Measurements from ENCODE around the gene IL17REL. TPM values are rescaled to one million over a fixed set of nuclear protein-coding genes. Genes with fewer than 3 reads are reported as not detected.

IL17REL gene
- total and polyA plus RNA-seq, 3 experiments from 2014 or later, result 0.20 to 0.29 TPM; not detected in 1

DNA sequence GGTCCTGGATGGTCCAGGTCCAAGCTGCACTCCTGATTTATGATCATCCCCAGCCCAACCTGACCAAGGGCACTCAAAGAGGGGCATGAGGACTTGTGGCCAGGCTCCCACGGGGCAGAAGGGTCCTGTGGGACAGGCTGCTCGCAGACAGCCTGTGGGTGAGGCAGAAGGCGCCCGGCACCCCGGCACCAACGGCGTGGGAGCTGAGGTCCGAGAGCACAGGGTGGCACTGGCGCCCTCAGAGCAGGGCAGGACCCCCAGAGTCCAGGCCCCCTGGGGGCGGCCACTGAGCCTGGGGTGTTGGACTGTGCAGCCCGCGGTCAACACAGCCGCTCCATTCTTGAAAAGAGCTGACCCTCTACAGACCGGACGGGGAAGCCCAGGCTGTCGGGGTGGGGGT lies 3.3 kb downstream of the IL17REL start:
- Mint-ChIP-seq H3K9me3 (no peaks in the 10 kb centered on the region), H3K4me3 (peak overlapping the region in 1 of 7 donors; percentile 4), H3K4me1 (peaks cover 7 to 27% (median 12%) of the 10 kb centered on the region in 3 donors), H3K27me3 (peaks cover 4 to 7% of the 10 kb centered on the region in 2 donors), H3K27ac (no peak overlapping the region), H3K36me3 (no peaks in the 10 kb centered on the region)
- Histone ChIP-seq H3K9me3 (ENCODE audit: low read length) (no peaks in the 10 kb centered on the region), H3K36me3 (ENCODE audit: insufficient read depth, low read length) (no peaks in the 10 kb centered on the region), H3K27ac (ENCODE audit: low read depth, low read length) (no peak overlapping the region), H3K4me1 (ENCODE audit: insufficient read depth, low read length) (peaks cover 14% of the 10 kb centered on the region), H3K4me3 (ENCODE audit: low read length) (no peak overlapping the region), H3K27me3 (ENCODE audit: insufficient read depth, low read length, poor library complexity, severe bottlenecking) (peaks cover 6% of the 10 kb centered on the region)
- CTCF ChIA-PET, result no interaction called here
- POLR2A ChIA-PET, result no interaction called here
- no peak for DNase-seq

DNA sequence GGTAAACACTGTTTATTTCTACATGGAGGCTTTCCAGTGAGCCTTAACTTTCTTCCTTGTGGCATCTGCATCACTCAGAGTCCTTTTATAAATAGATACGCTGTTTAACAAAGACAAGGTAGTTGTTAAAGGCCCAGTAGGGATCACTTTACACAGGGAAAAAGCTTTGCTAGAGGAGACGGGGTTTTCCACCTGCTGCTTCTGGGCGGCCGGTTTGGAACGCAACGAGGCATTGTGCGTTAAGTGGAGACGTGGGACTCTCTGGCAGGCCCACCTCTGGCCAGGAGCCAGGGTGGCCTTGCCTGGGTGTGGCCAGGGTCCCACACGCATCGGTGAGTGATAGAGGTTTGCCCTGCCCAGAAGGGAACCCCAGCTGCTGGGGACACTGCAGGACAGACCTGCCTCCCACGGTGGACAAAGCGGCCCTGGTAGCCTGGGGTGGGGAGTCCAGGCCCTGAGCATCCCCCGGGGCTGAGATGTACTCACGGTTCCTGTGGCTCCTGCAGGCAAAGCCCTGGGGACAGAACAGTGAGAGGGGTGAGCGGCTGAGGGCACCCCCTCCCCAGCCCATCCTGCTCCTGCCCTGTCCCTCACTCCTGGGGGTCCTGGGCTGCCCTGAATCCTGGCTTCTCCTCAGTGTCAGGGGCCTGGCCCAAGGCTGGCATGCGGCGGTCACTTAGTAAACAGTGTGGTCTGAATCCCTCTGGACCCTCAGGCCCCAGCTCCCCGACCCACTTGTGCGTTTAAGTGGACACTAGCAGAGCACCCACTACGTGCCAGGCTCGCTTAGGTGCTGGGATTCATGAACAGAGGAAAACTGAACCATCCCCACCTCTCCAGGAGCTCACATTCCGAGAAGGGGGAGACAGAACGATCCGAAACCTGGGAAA lies 4.2 kb downstream of the IL17REL start:
- ChIA-PET CTCF (no interaction called here), POLR2A (no interaction called here)
- peak overlapping the region in 2 of 7 donors; percentile 27 to 63 for H3K4me3 Mint-ChIP-seq
- peaks cover 14% of the 10 kb centered on the region for H3K4me1 ChIP-seq (ENCODE audit: insufficient read depth, low read length)
- peaks cover 6% of the 10 kb centered on the region for H3K27me3 ChIP-seq (ENCODE audit: insufficient read depth, low read length, poor library complexity, severe bottlenecking)
- peaks cover 7 to 21% (median 12%) of the 10 kb centered on the region in 3 donors for H3K4me1 Mint-ChIP-seq
- no peaks in the 10 kb centered on the region for H3K36me3 Mint-ChIP-seq
- no peaks in the 10 kb centered on the region for H3K9me3 ChIP-seq (ENCODE audit: low read length)
- H3K27ac ChIP-seq (ENCODE audit: low read depth, low read length), result no peak overlapping the region
- no peak overlapping the region for H3K4me3 ChIP-seq (ENCODE audit: low read length)
- H3K36me3 ChIP-seq (ENCODE audit: insufficient read depth, low read length), result no peaks in the 10 kb centered on the region
- H3K9me3 Mint-ChIP-seq, result no peaks in the 10 kb centered on the region
- peaks cover 4 to 7% of the 10 kb centered on the region in 2 donors for H3K27me3 Mint-ChIP-seq
- no peak for DNase-seq
- H3K27ac Mint-ChIP-seq, result peak overlapping the region in 1 of 8 donors; percentile 60

DNA sequence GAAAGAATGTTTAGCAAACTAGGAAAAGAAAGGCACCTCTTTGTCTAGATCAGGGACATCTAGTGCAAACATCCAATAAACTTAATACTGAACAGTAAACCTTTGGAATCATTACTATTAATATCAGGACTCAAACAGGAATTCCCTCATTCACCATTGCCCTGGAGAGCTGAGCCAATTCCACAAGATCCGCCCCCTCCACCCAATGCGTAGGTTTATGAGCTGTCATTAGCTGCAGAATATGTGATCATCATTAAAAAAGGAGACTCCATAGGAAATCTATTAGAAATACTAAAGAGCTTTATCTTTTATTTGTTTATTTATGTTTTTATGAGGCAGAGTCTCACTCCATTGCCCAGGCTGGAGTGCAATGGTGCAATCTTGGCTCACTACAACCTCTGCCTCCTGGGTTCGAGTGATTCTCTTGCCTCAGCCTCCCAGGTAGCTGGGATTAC lies 5.5 kb downstream of the IL17REL start:
- Histone ChIP-seq H3K4me3 (ENCODE audit: low read length) (no peak overlapping the region), H3K9me3 (ENCODE audit: low read length) (no peaks in the 10 kb centered on the region), H3K4me1 (ENCODE audit: insufficient read depth, low read length) (peaks cover 14% of the 10 kb centered on the region), H3K27me3 (ENCODE audit: insufficient read depth, low read length, poor library complexity, severe bottlenecking) (peaks cover 6% of the 10 kb centered on the region), H3K36me3 (ENCODE audit: insufficient read depth, low read length) (no peaks in the 10 kb centered on the region), H3K27ac (ENCODE audit: low read depth, low read length) (no peak overlapping the region)
- Mint-ChIP-seq H3K4me1 (peaks cover 7 to 17% (median 9%) of the 10 kb centered on the region in 3 donors), H3K9me3 (no peaks in the 10 kb centered on the region), H3K27ac (peak overlapping the region in 3 of 8 donors; percentile 55 to 70 (median 57)), H3K27me3 (peaks cover 5 to 7% of the 10 kb centered on the region in 2 donors), H3K36me3 (no peaks in the 10 kb centered on the region), H3K4me3 (no peak overlapping the region)
- DNase-seq, result no peak
- ChIA-PET CTCF (interaction anchor here (3.9 kb wide), 1 partner anchor 23 kb away, joined by 14 read pairs; no protein-coding TSS in a partner anchor), POLR2A (no interaction called here)

DNA sequence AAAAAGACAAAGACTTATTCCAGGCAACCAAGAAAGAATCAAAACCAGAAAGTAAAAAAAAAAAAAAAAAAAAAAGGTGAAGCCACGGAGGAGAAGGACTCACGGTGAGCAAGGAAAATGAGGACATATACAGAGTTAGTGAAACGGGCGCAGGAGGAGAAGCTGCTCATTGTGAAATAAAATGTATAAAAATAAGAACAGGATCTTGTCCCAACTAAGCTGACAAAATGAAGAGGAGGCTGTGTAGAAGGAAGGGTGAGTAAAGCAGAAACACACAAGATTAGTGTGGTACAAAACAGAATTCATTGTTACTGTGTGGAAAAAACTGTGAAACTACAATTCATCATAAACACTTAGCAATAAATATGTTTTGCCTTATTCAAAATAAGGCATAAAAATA lies 7.6 kb downstream of the IL17REL start:
- H3K36me3 ChIP-seq (ENCODE audit: insufficient read depth, low read length), result no peaks in the 10 kb centered on the region
- CTCF ChIA-PET, result interaction anchor here (0.6 to 3.9 kb wide), 4 partner anchors 11 to 74 kb away, joined by 3 to 14 read pairs (median 5); no protein-coding TSS in a partner anchor
- POLR2A ChIA-PET, result interaction anchor here (0.7 kb wide), 1 partner anchor 62 kb away, joined by 3 read pairs; no protein-coding TSS in a partner anchor
- H3K27ac ChIP-seq (ENCODE audit: low read depth, low read length), result no peak overlapping the region
- H3K27me3 ChIP-seq (ENCODE audit: insufficient read depth, low read length, poor library complexity, severe bottlenecking), result no peaks in the 10 kb centered on the region
- no peak overlapping the region for H3K4me3 Mint-ChIP-seq
- no peaks in the 10 kb centered on the region for H3K4me1 ChIP-seq (ENCODE audit: insufficient read depth, low read length)
- H3K27ac Mint-ChIP-seq, result no peak overlapping the region
- no peaks in the 10 kb centered on the region for H3K9me3 Mint-ChIP-seq
- no peak for DNase-seq
- H3K27me3 Mint-ChIP-seq, result peaks cover 3 to 7% of the 10 kb centered on the region in 2 donors
- no peaks in the 10 kb centered on the region for H3K9me3 ChIP-seq (ENCODE audit: low read length)
- no peaks in the 10 kb centered on the region for H3K36me3 Mint-ChIP-seq
- no peak overlapping the region for H3K4me3 ChIP-seq (ENCODE audit: low read length)
- H3K4me1 Mint-ChIP-seq, result peaks cover 0 to 5% (median 0%) of the 10 kb centered on the region in 3 donors

DNA sequence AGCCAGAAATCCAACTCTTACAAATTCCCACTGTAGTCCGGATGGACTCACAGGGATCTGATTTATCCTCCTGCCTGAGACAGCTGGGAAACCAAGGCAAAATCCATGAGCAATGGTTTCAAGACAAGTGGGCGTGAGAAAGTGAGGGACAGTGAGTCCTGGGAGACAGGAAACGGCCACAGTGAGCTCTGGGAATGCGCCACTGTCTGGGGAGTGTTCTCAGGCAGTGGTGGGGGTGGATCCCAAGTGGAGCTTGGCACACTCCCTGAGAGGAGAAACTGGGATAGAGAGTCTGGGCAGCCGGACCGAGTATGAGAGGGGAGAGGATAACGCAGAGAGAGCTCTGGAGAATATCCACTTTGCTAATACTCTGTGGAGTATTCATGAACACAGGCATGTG lies 9.8 kb downstream of the IL17REL start:
- Histone ChIP-seq H3K27ac (ENCODE audit: low read depth, low read length) (no peak overlapping the region), H3K36me3 (ENCODE audit: insufficient read depth, low read length) (no peaks in the 10 kb centered on the region), H3K27me3 (ENCODE audit: insufficient read depth, low read length, poor library complexity, severe bottlenecking) (no peaks in the 10 kb centered on the region), H3K9me3 (ENCODE audit: low read length) (no peaks in the 10 kb centered on the region), H3K4me1 (ENCODE audit: insufficient read depth, low read length) (no peaks in the 10 kb centered on the region), H3K4me3 (ENCODE audit: low read length) (no peak overlapping the region)
- peaks cover 5 to 9% (median 7%) of the 10 kb centered on the region in 3 donors for H3K4me1 Mint-ChIP-seq
- DNase-seq, result no peak
- H3K27me3 Mint-ChIP-seq, result peaks cover 6 to 9% of the 10 kb centered on the region in 2 donors
- H3K27ac Mint-ChIP-seq, result peak overlapping the region in 1 of 8 donors; percentile 12
- no peaks in the 10 kb centered on the region for H3K36me3 Mint-ChIP-seq
- no peaks in the 10 kb centered on the region for H3K9me3 Mint-ChIP-seq
- CTCF ChIA-PET, result interaction anchor here (1.9 kb wide), 1 partner anchor 28 kb away, joined by 7 read pairs; no protein-coding TSS in a partner anchor
- no peak overlapping the region for H3K4me3 Mint-ChIP-seq
- POLR2A ChIA-PET, result no interaction called here

DNA sequence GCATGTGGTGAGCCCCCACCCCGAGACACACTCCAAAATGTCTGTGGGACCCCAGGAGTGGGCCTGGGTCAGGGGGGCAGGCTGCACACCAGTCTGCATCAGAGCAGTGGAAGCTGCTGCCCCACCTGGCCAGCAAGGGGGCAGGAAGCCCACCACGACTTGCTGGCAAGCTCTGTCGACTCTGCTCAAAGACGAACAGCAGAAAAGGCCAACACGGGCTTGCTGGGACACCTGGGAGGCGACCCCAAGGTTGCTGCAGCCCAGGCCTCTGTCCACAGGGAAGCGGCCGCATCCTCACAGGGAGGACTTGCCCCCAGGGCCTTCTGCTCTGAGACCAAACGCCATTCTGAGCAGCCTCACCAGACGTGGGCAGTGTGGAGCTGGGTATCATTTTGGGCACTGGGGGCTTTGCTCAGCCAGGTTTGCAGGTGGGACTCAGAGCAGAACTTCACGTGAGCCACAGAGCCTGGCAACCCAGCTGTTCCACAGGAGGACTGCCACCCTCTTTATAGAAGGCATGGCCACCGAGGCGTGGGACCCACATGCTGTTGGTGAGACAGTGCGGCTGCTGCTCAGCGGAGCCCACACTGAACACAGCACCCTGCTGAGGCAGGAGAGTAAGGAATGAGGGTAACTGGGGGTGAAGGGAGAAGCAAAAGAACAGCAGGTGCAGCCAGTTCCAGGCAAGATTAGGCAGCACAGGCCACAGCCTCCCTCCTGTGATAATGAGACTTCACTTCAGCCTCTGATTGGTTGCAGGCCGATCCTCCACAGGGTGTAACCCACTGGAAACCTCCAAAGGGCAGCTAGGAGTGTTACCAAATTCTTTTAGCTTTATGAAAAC lies 11.0 kb downstream of the IL17REL start:
- H3K27ac Mint-ChIP-seq, result no peak overlapping the region
- CTCF ChIA-PET, result interaction anchor here (1.9 kb wide), 1 partner anchor 29 kb away, joined by 7 read pairs; no protein-coding TSS in a partner anchor

DNA sequence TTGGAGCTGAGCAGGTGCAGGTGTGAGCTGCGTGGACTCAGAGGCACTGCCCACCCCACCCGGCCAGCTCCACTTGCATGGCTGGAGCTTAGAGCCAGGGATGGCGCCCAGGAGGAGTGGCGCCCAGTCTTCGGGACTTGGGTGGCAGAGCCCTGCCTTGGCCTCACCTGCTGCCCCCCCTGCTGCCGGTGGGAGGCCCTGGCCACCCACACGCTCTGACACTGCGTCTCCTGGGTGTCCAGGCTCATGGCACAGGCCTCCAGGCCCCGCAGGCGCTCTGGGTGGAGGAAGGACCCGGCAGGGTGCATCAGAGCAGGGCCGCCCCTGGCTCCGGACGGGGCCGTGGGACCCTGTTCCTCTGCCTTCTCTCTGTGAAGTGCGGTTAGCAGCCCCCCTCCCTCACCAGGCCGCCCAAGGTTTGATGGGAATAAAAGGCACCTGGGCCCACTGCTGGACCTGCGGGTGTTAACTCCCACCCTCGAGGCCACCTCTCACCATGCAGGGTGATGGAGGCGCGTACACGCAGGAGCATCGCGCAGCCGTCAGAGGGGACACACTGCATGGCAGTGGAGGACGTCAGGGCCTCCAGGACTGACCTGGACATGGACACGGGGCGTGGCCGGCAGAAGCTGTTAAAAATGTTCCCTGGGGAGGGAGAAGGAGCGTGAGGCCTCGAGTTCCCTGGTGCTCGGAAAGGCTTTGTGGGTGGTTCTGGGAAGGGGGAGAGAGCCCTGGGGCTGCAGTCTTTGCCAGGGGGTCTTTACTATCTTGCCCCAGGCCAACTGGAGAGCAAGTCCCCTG lies 11.8 kb downstream of the IL17REL start:
- Histone ChIP-seq H3K27ac (ENCODE audit: low read depth, low read length) (no peak overlapping the region), H3K27me3 (ENCODE audit: insufficient read depth, low read length, poor library complexity, severe bottlenecking) (no peaks in the 10 kb centered on the region), H3K4me1 (ENCODE audit: insufficient read depth, low read length) (no peaks in the 10 kb centered on the region), H3K9me3 (ENCODE audit: low read length) (no peaks in the 10 kb centered on the region), H3K4me3 (ENCODE audit: low read length) (no peak overlapping the region), H3K36me3 (ENCODE audit: insufficient read depth, low read length) (no peaks in the 10 kb centered on the region)
- no peaks in the 10 kb centered on the region for H3K9me3 Mint-ChIP-seq
- ChIA-PET CTCF (interaction anchor here (0.6 kb wide), 1 partner anchor 30 kb away, joined by 3 read pairs; no protein-coding TSS in a partner anchor), POLR2A (no interaction called here)
- H3K27me3 Mint-ChIP-seq, result peaks cover 6 to 9% of the 10 kb centered on the region in 2 donors
- H3K4me3 Mint-ChIP-seq, result no peak overlapping the region
- H3K4me1 Mint-ChIP-seq, result peaks cover 5 to 9% (median 7%) of the 10 kb centered on the region in 3 donors
- no peak overlapping the region for H3K27ac Mint-ChIP-seq
- no peak for DNase-seq
- H3K36me3 Mint-ChIP-seq, result no peaks in the 10 kb centered on the region

More for the DNA sequence above, 11.0 kb downstream of the IL17REL start:
- Histone ChIP-seq H3K27ac (ENCODE audit: low read depth, low read length) (no peak overlapping the region), H3K4me3 (ENCODE audit: low read length) (no peak overlapping the region), H3K9me3 (ENCODE audit: low read length) (no peaks in the 10 kb centered on the region), H3K4me1 (ENCODE audit: insufficient read depth, low read length) (no peaks in the 10 kb centered on the region), H3K36me3 (ENCODE audit: insufficient read depth, low read length) (no peaks in the 10 kb centered on the region), H3K27me3 (ENCODE audit: insufficient read depth, low read length, poor library complexity, severe bottlenecking) (no peaks in the 10 kb centered on the region)
- H3K4me1 Mint-ChIP-seq, result peaks cover 5 to 9% (median 7%) of the 10 kb centered on the region in 3 donors
- no peaks in the 10 kb centered on the region for H3K9me3 Mint-ChIP-seq
- DNase-seq, result no peak
- peak overlapping the region in 1 of 7 donors; percentile 6 for H3K4me3 Mint-ChIP-seq
- peaks cover 6 to 9% of the 10 kb centered on the region in 2 donors for H3K27me3 Mint-ChIP-seq
- H3K36me3 Mint-ChIP-seq, result no peaks in the 10 kb centered on the region
- POLR2A ChIA-PET, result no interaction called here
